Measurements from ENCODE around the gene KCTD21. TPM values are rescaled to one million over a fixed set of nuclear protein-coding genes. Genes with fewer than 3 reads are reported as not detected.

KCTD21 gene
- total RNA-seq, 8 experiments from 2014 or later = 2.8 to 13.0 (median 4.1) TPM

DNA sequence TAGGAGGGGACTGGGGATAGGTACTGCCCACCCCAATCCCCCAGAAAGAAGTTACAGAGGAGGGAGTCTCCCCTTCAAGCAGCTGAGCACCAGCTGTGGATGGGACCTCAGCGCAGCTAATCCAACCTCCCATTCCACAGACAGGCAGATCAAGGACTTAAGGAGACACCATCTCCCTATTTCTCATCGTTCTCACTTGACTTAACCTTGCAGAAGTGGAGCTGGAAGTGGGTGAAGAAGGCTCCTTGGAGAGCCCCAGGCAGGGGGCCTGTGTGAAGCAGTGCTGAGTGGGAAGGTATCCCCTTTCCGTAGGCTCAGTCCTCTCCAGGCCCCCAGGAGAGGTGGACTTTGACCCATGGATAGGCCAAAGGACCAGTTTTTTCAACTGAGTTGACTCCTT is 27.6 kb upstream of the KCTD21 start:
- Histone ChIP-seq H3K27ac (no peak overlapping the region), H3K4me3 (no peak overlapping the region), H3K4me1 (replicated peaks in 1 of 2) (no peaks in the 10 kb centered on the region)
- in situ Hi-C loops (cut with MboI; ENCODE audit: low pct_unique_long_range_greater_than_20kb in 2 of 9, low sequenced_read_pairs in 9 of 9, unreplicated experiment in 9 of 9) = no loop called here
- ATAC-seq (replicated peaks in 6 of 8) = no peak
- WGBS, 10 experiments = 60 to 100% (median 90%) methylated on average over 1 to 3 of the region's 3 CpGs; no CpG with 5 or more reads in 4 of the 10 experiments

DNA sequence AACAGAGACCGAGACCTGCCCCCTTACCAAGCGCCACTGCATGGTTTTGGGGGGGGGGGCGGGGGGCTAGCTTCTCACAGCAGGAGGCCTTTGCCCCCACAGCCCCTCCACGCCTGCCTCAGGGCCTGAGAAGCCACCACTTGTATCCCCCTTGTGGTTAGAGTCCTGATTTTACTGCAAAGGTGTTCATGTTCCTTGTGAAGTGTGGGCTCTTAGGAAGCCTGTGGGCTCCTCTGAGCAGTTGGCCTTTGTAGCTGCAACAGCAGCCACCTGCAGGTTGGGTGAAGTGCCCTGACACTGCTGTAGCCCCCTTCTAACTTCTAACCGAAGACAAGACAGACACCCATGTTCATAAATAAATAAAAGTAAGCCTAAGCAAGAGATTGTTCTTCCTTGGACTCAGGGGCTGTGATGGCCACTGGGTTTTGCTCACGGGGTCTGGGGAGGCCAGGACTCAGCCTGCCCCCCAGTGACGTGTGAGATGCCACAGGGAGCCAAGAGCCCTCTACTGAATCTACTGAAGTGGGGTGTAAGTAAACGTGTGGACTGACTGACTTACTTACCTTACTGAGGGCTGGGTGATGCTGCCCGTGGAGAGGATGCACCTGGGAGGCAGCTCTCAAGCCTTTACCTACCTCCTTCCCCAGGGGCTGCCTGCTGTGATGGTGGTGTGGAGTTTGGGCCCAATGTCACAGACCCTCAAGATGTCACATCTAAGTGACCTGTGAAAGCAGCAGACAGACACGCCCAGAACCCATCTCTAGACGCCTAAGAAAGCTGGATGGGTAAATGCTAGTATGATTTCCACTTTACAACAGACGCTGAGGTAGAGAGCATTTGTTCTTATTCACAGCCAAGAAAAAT is 26.1 kb upstream of the KCTD21 start:
- in situ Hi-C loops (cut with MboI; ENCODE audit: low pct_unique_long_range_greater_than_20kb in 2 of 9, low sequenced_read_pairs in 9 of 9, unreplicated experiment in 9 of 9) = no loop called here
- Histone ChIP-seq H3K27ac (no peak overlapping the region), H3K4me1 (replicated peaks in 1 of 2) (no peaks in the 10 kb centered on the region), H3K4me3 (no peak overlapping the region)
- WGBS, 10 experiments = 60 to 100% (median 83%) methylated on average over 1 to 2 of the region's 12 CpGs; no CpG with 5 or more reads in 5 of the 10 experiments
- ATAC-seq (replicated peaks in 6 of 8) = no peak

DNA sequence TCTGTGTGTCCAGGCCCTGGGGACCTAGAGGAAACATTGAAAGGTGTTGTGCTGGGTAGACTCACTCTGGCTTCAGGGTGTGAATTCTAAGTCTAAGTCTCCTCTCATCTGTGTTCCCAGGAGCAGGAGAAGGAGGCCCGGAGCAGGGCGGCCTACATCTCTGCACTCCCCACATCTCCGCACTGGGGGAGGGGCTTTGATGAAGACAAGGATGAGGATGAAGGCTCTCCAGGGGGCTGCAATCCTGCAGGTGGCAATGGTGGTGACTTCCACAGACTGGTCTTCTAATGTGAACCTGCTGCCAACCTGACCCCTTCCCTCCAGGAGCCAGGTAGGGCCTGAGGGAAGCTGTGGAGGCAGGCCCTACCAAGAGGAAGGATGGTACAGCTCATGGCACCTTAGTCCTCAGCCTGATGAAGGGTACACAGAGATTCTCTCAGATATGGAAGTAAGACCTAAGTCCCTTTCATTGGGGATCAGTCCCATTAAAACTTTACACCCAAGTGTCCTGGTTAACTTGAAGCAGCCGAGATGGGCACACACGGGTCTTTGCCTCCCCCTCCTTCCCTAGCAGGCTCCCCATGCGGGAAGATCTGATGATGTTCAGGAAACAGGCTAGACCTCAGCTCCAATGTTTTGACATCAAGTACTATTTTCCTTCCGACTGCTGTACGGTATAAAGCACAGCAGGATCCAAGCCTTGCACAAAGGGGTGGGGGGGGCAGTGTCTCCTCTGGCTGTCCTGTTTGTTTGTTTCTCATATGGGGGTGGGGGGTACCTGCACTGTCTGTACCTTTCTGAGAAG is 25.3 kb upstream of the KCTD21 start:
- no peak for ATAC-seq (replicated peaks in 6 of 8)
- no peak overlapping the region for H3K27ac ChIP-seq
- no peak overlapping the region for H3K4me3 ChIP-seq
- in situ Hi-C loops (cut with MboI; ENCODE audit: low pct_unique_long_range_greater_than_20kb in 2 of 9, low sequenced_read_pairs in 9 of 9, unreplicated experiment in 9 of 9) = no loop called here
- H3K4me1 ChIP-seq (replicated peaks in 1 of 2) = no peaks in the 10 kb centered on the region
- 80 to 100% (median 81%) methylated on average over 2 to 4 of the region's 8 CpGs; no CpG with 5 or more reads in 4 of the 10 experiments for WGBS, 10 experiments

DNA sequence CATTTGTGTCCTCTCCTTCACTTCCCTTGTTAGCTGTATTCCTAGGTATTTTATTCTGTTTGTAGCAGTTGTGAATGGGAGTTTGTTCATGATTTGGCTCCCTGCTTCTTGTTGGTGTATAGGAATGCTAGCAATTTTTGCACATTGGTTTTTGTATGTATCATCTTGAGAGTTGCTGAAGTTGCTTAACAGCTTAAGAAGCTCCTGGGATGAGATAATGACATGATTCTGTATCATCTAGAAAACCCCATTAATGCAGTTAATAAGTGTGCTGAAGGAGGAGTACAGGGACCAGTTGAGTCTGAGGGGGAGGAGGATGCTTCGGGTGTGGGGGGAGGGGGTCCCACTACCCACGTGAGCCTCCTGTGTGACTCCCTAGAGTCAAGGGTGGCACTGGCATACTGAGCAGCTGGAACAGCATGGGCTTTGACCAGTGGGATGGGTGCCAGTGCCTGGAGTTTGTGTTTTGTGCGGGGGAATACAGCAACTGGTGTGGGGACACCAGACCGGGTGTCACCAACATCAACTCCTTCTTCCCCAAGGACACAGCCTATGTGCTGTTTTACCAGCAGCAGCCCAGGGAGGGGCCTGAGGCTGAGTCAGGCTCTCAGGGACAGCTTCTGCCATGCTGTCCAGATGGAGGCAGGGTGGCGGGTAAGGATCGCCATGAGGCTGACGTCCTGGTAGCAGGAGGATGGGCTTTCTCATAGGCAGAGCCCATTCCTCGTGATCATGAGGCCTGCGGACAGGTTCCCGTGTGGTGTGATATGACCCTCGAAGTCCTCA is 24.4 kb upstream of the KCTD21 start:
- ATAC-seq (replicated peaks in 6 of 8) = peak in 5 of 8 experiments; percentile 16 to 66 (median 31)
- H3K27ac ChIP-seq = no peak overlapping the region
- no peaks in the 10 kb centered on the region for H3K4me1 ChIP-seq (replicated peaks in 1 of 2)
- in situ Hi-C loops (cut with MboI; ENCODE audit: low pct_unique_long_range_greater_than_20kb in 2 of 9, low sequenced_read_pairs in 9 of 9, unreplicated experiment in 9 of 9) = no loop called here
- WGBS, 10 experiments = 71 to 100% (median 80%) methylated on average over 1 to 5 of the region's 11 CpGs; no CpG with 5 or more reads in 7 of the 10 experiments
- H3K4me3 ChIP-seq = no peak overlapping the region

DNA sequence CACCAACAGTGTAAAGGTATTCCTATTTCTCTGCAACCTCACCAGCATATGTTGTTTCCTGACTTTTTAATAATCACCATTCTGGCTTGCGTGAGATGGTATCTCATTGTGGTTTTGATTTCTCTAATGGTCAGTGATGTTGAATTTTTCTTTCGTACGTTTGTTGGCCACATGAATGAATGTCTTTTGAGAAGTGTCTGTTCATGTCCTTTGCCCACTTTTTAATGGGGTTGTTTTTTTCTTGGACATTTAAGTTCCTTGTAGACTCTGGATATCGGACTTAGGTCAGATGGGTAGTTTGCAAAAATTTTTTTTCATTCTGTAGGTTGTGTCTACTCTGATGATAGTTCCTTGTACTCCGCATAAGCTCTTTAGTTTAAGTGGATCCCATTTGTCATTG is 23.1 kb upstream of the KCTD21 start:
- Histone ChIP-seq H3K4me1 (replicated peaks in 1 of 2) (no peaks in the 10 kb centered on the region), H3K4me3 (no peak overlapping the region), H3K27ac (no peak overlapping the region)
- in situ Hi-C loops (cut with MboI; ENCODE audit: low pct_unique_long_range_greater_than_20kb in 2 of 9, low sequenced_read_pairs in 9 of 9, unreplicated experiment in 9 of 9) = no loop called here
- WGBS, 10 experiments = 81 to 100% (median 100%) methylated on average over 1 to 5 of the region's 5 CpGs; no CpG with 5 or more reads in 1 of the 10 experiments
- ATAC-seq (replicated peaks in 6 of 8) = no peak

DNA sequence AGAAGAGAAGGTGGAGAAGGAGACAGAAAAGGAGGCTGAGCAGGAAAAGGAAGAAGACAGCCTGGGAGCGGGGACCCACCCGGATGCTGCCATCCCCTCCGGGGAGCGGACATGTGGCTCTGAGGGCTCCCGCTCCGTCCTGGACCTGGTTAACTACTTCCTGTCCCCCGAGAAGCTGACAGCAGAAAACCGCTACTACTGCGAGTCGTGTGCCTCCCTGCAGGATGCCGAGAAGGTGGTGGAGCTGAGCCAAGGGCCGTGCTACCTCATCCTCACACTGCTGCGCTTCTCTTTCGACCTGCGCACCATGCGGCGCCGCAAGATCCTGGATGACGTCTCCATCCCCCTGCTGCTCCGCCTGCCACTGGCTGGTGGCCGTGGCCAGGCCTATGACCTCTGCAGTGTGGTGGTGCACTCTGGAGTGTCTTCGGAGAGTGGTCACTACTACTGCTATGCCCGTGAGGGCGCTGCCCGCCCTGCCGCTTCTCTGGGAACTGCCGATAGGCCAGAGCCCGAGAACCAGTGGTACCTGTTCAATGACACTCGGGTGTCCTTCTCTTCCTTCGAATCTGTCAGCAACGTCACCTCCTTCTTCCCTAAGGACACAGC is 21.7 kb upstream of the KCTD21 start:
- in situ Hi-C loops (cut with MboI; ENCODE audit: low pct_unique_long_range_greater_than_20kb in 2 of 9, low sequenced_read_pairs in 9 of 9, unreplicated experiment in 9 of 9) = no loop called here
- H3K27ac ChIP-seq = no peak overlapping the region
- no peak for ATAC-seq (replicated peaks in 6 of 8)
- no peaks in the 10 kb centered on the region for H3K4me1 ChIP-seq (replicated peaks in 1 of 2)
- 78 to 100% (median 89%) methylated on average over 1 to 13 of the region's 31 CpGs; no CpG with 5 or more reads in 1 of the 10 experiments for WGBS, 10 experiments
- no peak overlapping the region for H3K4me3 ChIP-seq

DNA sequence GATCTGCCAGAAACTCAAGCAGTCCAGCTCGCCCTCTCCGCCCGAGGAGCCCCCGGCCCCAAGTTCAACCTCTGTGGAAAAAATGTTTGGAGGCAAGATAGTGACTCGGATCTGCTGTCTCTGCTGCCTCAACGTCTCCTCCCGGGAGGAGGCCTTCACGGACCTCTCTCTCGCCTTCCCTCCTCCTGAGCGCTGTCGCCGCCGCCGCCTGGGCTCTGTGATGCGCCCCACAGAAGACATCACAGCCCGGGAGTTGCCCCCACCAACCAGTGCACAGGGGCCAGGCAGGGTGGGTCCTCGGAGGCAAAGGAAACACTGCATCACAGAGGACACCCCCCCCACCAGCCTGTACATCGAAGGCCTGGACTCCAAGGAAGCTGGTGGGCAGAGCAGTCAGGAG is 21.1 kb upstream of the KCTD21 start:
- in situ Hi-C loops (cut with MboI; ENCODE audit: low pct_unique_long_range_greater_than_20kb in 2 of 9, low sequenced_read_pairs in 9 of 9, unreplicated experiment in 9 of 9) = no loop called here
- no peak overlapping the region for H3K4me3 ChIP-seq
- no peaks in the 10 kb centered on the region for H3K4me1 ChIP-seq (replicated peaks in 1 of 2)
- WGBS, 10 experiments = 60 to 93% (median 76%) methylated on average over 1 to 2 of the region's 18 CpGs; no CpG with 5 or more reads in 4 of the 10 experiments
- no peak overlapping the region for H3K27ac ChIP-seq
- no peak for ATAC-seq (replicated peaks in 6 of 8)

DNA sequence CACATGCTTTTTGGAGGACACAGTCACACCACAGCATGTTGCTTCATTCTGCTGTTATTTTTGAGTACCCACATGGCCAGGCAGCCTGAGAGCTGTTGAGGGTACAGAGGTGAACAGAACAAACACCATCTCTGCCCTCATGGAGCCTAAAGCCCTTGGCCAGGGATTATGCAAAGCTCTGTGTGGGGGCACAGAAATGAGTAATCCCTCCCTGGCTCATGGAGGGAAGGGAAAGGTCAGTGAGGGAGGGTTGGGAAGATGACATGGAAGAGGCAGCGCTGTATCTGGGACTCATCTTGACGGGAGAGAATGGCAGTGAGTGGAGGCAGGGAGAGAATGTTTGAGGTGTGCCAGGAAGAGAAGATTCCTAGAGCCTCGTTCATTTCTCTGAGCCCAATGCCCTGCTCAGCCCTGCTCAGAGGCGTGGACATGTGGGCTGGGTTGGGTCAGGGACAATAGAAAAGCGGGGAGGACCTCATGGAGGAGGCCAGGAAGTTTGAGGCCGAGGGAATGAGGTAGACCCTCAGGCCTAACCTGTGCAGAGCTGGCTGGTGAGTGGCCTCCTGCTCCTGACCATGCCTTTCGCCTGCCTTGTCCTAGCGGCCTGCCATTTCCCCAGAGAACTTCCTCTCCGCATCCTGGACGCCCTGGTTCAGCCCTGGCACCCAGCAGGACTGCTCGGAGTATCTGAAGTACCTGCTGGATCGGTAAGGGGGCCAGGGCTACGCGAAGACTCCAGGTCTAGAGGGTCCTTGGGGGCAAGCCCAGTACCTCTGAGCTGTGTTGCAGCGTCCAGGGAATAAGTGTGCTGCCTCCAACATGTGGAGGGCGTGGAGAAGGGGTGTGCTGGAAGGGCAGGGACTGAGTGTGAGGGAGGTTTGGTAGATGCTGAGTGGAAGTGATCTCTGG is 20.1 kb upstream of the KCTD21 start:
- WGBS, 10 experiments = 60 to 100% (median 91%) methylated on average over 1 to 7 of the region's 16 CpGs; no CpG with 5 or more reads in 4 of the 10 experiments
- no peak overlapping the region for H3K4me3 ChIP-seq
- H3K27ac ChIP-seq = no peak overlapping the region
- ATAC-seq (replicated peaks in 6 of 8) = peak in 2 of 8 experiments; percentile 5 to 11
- no peaks in the 10 kb centered on the region for H3K4me1 ChIP-seq (replicated peaks in 1 of 2)
- in situ Hi-C loops (cut with MboI; ENCODE audit: low pct_unique_long_range_greater_than_20kb in 2 of 9, low sequenced_read_pairs in 9 of 9, unreplicated experiment in 9 of 9) = no loop called here

DNA sequence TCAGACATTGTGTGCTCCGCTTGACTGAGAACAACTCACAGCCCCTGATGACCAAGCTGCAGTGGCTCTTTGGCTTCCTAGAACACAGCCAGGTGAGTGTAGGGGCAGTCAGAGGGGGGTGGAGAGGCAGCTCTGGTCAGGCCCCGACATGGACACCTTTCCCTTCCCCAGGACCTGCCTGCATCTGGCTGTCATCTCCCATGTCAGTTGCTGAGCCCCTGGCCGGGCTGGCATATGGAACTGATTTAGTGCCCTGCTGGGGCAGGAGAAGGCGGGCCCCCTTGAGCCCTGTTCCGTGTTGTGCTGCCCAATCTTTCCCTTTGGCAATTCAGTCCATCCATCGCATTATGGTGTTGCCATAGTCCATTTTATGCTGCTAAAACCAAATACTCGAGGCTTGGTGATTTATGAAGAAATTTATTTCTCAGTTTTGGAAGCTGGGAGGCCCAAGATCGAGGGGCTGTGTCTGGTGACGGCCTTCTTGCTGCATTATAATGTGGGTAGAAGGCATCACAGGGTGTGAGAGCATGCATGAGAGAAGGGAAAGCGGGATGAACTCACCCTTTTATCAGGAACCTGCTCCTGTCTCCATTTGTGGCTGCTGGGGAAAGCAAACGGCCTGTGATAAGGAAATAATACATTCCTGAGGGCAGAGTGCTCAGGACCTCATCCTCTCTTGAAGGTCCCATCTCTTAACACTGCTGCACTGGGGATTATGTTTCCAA is 19.3 kb upstream of the KCTD21 start:
- no peak overlapping the region for H3K4me3 ChIP-seq
- 53 to 94% (median 82%) methylated on average over 3 to 9 of the region's 11 CpGs; no CpG with 5 or more reads in 2 of the 10 experiments for WGBS, 10 experiments
- in situ Hi-C loops (cut with MboI; ENCODE audit: low pct_unique_long_range_greater_than_20kb in 2 of 9, low sequenced_read_pairs in 9 of 9, unreplicated experiment in 9 of 9) = no loop called here
- no peaks in the 10 kb centered on the region for H3K4me1 ChIP-seq (replicated peaks in 1 of 2)
- H3K27ac ChIP-seq = no peak overlapping the region
- ATAC-seq (replicated peaks in 6 of 8) = no peak

DNA sequence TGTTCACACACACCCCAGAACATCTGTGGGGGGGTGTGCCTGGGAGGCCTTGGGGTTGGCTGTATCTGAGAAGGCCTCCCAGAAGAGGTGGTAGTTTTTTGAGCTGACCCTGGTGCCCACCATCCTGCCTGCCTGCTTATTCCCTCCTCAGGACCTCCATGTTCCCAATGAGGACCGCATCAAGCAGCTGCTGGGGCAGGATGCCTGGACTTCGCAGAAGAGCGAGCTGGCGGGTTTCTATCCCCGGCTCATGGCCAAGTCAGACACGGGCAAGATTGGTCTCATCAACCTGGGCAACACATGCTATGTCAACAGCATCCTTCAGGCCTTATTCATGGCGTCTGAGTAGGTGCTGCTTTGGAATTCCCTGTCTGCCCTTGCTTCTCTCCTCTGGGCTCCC is 17.3 kb upstream of the KCTD21 start:
- in situ Hi-C loops (cut with MboI; ENCODE audit: low pct_unique_long_range_greater_than_20kb in 2 of 9, low sequenced_read_pairs in 9 of 9, unreplicated experiment in 9 of 9) = no loop called here
- WGBS, 10 experiments = 80 to 96% methylated on average over 1 to 4 of the region's 7 CpGs; no CpG with 5 or more reads in 8 of the 10 experiments
- Histone ChIP-seq H3K4me3 (no peak overlapping the region), H3K27ac (no peak overlapping the region), H3K4me1 (replicated peaks in 1 of 2) (no peaks in the 10 kb centered on the region)
- no peak for ATAC-seq (replicated peaks in 6 of 8)

DNA sequence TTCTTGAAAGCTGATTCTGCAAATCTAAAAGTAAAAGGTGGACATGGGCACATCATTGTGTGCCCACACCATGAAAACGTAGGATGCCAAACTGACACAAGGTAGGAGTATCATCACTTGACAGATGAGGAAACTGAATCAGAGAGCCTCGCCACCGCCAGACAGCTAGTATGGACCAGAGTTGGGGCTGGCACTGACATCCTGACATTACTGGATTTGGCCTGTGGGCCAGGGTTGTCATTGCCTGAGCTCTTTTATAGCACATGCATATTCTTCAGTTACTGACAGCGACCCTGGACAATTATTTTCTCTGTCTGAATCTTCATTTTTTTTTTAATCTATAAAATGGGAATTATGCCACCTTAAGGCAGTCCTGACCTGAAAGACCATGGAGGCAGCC is 16.8 kb upstream of the KCTD21 start:
- no peak overlapping the region for H3K4me3 ChIP-seq
- H3K4me1 ChIP-seq (replicated peaks in 1 of 2) = no peaks in the 10 kb centered on the region
- H3K27ac ChIP-seq = no peak overlapping the region
- WGBS, 10 experiments = 83 to 100% (median 91%) methylated on average over 1 to 4 of the region's 4 CpGs; no CpG with 5 or more reads in 4 of the 10 experiments
- ATAC-seq (replicated peaks in 6 of 8) = no peak
- in situ Hi-C loops (cut with MboI; ENCODE audit: low pct_unique_long_range_greater_than_20kb in 2 of 9, low sequenced_read_pairs in 9 of 9, unreplicated experiment in 9 of 9) = no loop called here
